Posterior cingulate gyrus (tissue), 11 donors: ENCODE measurements around the gene VCAN.

Experiments
- DNase-seq, 10 donors: peaks; one replicate each; pipeline versions ENCODE4 v3.0.0 to v3.0.0-alpha.2; 2020 to 2021; ENCODE audit warnings: mixed read lengths in 3 of 10
- intact Hi-C: fragments of 100-400 bp; cut with DNase I; formaldehyde crosslinking; loops from one replicate; pipeline ENCODE4 v1.15.1; 2023

The VCAN gene

GRCh38 chr5:83526289-83526688 lies 54.7 kb downstream of the VCAN start:
- DNase-seq: no peak
- intact Hi-C loops: no loop called here

- DNase-seq: no peak
- intact Hi-C loops: no loop called here
Observed at GRCh38 chr5:83527221-83527620, 55.7 kb downstream of the VCAN start.

- intact Hi-C loops: no loop called here
- no peak for DNase-seq
Observed at GRCh38 chr5:83527722-83528438, 56.3 kb downstream of the VCAN start.

- DNase-seq: no peak
- intact Hi-C loops: no loop called here
Observed at GRCh38 chr5:83528439-83528769, 56.9 kb downstream of the VCAN start.

GRCh38 chr5:83530193-83530592 lies 58.6 kb downstream of the VCAN start:
- intact Hi-C loops: no loop called here
- no peak for DNase-seq

GRCh38 chr5:83531661-83532060 lies 60.1 kb downstream of the VCAN start:
- DNase-seq: no peak
- intact Hi-C loops: no loop called here

- intact Hi-C loops: no loop called here
- no peak for DNase-seq
Observed at GRCh38 chr5:83538786-83539462, 67.4 kb downstream of the VCAN start.

- DNase-seq: no peak
- intact Hi-C loops: no loop called here
Observed at GRCh38 chr5:83539463-83539790, 67.9 kb downstream of the VCAN start.

- no peak for DNase-seq
- intact Hi-C loops: no loop called here
Observed at GRCh38 chr5:83540105-83540504, 68.6 kb downstream of the VCAN start.

- intact Hi-C loops: no loop called here
Observed at GRCh38 chr5:83540783-83541182, 69.2 kb downstream of the VCAN start.

GRCh38 chr5:83542839-83543238 lies 71.3 kb downstream of the VCAN start:
- intact Hi-C loops: no loop called here
- no peak for DNase-seq

More at GRCh38 chr5:83540783-83541182, 69.2 kb downstream of the VCAN start:
- no peak for DNase-seq

- intact Hi-C loops: no loop called here
- DNase-seq: no peak
Observed at GRCh38 chr5:83543898-83544297, 72.4 kb downstream of the VCAN start.

- intact Hi-C loops: no loop called here
- DNase-seq: no peak
Observed at GRCh38 chr5:83547161-83547560, 75.6 kb downstream of the VCAN start.

GRCh38 chr5:83547889-83548288 lies 76.3 kb downstream of the VCAN start:
- DNase-seq: no peak
- intact Hi-C loops: no loop called here

- DNase-seq: no peak
- intact Hi-C loops: no loop called here
Observed at GRCh38 chr5:83548581-83548980, 77.0 kb downstream of the VCAN start.

- no peak for DNase-seq
- intact Hi-C loops: no loop called here
Observed at GRCh38 chr5:83549076-83549475, 77.5 kb downstream of the VCAN start.

GRCh38 chr5:83549674-83550073 lies 78.1 kb downstream of the VCAN start:
- intact Hi-C loops: no loop called here
- DNase-seq: no peak

GRCh38 chr5:83551821-83552220 lies 80.3 kb downstream of the VCAN start:
- intact Hi-C loops: no loop called here
- DNase-seq: no peak

- intact Hi-C loops: no loop called here
- DNase-seq: no peak
Observed at GRCh38 chr5:83552275-83552674, 80.7 kb downstream of the VCAN start.

- intact Hi-C loops: no loop called here
- DNase-seq: no peak
Observed at GRCh38 chr5:83553000-83553486, 81.5 kb downstream of the VCAN start.

- intact Hi-C loops: no loop called here
Observed at GRCh38 chr5:83554133-83554532, 82.6 kb downstream of the VCAN start.

GRCh38 chr5:83554686-83555085 lies 83.1 kb downstream of the VCAN start:
- intact Hi-C loops: no loop called here
- no peak for DNase-seq

More at GRCh38 chr5:83554133-83554532, 82.6 kb downstream of the VCAN start:
- DNase-seq: no peak
